Stimulated activated CD4-positive, alpha-beta T cell treated with anti-CD3 and anti-CD28 coated beads, Interleukin-15, amount 100 ng/mL, for 48 hours (primary cell): ENCODE results near the gene SPCS3.
"Not testable (repeated sequence)": the region's sequence is repeated elsewhere in the genome, so short reads cannot be mapped to it uniquely, and the experiment has no call there.

Source experiments
- DNase-seq, 2 donors: peaks; one replicate each; pipeline ENCODE4 v3.0.0-alpha.2; 2020; ENCODE audit warnings: low read depth in 2 of 2

Gene SPCS3

DNA sequence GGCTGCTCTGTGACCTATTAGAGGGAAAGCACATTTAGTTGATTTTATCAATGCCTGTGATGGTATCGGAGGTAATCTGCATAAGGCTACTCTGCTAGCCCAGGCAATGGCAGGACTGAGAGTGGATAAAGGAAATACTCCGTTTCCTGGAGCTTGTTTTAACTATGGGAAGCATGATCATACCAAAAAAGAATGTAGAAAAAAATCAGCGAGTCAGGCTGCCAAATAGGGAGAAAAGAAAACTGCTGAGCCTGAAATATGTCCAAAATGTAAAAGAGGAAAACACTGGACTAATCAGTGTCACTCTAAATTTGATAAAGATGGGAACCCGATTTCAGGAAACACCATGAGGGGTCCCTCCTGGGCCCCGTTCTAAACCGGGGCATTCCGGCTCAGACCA lies 25.6 kb downstream of the SPCS3 start:
- not testable (repeated sequence) for DNase-seq

DNA sequence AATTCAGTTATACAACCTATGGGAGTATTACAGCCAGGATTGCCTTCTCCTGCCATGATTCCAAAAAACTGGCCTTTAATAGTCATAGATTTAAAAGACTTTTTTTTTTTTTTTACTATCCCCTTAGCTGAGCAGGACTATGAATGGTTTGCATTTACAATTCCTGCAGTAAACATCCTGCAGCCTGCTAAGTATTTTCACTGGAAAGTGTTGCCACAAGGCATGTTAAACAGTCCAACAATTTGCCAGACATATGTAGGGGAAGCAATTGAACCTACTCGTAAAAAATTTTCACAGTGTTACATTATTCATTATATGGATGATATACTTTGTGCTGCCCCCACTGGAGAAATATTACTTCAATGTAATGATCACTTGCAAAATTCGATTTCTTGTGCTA lies 27.1 kb downstream of the SPCS3 start:
- DNase-seq: not testable (repeated sequence)

DNA sequence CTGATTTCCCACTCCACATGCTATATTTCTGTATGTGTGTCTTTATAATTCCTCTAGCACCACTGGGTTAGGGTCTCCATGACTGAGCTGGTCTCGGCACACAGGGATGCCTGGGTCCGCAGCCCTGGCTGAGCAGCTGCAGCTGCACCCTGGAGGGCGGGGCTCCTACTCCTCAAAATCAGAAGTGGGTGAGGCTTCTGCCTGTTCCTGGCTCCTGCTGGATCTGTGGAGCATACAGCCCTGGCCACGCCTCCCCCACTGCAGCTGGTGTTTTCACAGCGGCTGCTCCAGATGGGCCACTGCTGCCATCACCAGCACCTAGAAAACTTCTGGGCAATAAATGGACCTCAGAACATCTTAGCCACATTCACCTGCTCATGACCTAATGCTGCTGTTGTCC lies 30.9 kb downstream of the SPCS3 start:
- DNase-seq: no peak

DNA sequence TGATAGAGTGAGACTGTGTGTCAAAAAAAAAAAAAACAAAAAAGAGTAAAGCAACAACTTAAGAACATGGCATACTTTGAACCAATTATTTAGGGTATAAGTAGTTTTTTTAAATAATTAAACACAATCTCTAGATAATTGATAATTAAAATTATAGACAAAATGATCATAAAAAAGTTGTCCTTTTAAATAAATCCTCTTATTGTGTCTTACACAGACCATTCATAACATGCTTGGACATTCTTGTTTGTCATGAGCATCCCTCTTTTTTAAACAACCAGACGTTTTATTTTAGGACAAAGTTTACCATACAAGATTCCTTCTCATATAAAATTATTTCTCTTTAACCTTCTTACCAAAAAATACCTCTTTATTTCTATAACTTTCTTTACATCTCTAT lies 35.1 kb downstream of the SPCS3 start:
- DNase-seq: no peak

DNA sequence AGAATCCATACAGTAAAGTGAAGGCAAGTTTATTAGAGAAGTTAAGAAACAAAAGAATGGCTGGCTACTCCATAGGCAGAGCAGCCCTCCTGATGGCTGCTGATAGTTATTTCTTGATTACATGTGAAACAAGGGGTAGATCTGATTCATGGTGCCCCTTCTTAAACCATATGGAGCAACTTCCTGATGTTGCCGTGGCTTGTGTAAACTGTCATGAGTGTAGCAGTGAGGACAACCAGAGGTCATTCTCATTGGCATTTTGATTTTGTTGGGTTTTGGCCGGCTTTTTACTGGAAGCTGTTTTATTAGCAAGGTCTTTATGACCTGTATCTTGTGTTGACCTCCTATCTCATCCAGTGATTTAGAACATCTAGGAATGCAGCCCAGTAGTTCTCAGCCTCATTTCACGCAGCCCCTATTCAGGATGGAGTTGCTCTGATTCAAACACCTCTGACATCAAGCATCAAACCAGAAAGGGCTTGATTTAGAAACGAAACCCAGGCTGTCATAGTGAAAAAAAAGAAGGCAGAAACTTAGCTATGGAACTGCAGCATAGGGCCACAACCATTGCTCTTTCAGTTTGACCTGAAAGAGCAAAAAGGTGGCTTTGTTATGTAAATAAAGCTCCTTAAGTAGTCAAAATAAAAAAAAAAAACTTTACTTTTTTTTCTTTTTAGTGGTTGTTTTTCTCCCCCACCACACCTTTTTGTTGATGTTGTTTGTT lies 37.8 kb downstream of the SPCS3 start:
- DNase-seq: no peak

DNA sequence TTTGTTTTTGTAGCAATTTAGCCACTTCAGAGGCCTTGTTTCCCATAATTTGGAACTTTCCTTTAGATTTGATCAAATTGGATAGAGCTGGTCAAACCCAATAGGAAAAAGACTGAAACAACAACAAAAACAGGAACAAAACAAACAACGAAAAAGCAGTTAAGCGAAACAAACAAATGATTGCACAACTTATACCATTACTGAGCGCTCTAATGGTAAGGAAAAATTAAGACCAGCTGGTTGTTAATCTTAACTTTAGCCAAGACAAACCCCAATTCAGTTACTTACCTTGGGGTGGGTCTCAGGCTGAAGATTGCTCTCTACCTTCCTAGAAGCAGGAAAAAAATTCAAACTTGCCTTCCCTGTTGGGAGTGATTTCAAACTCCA lies 38.3 kb downstream of the SPCS3 start:
- DNase-seq: no peak

DNA sequence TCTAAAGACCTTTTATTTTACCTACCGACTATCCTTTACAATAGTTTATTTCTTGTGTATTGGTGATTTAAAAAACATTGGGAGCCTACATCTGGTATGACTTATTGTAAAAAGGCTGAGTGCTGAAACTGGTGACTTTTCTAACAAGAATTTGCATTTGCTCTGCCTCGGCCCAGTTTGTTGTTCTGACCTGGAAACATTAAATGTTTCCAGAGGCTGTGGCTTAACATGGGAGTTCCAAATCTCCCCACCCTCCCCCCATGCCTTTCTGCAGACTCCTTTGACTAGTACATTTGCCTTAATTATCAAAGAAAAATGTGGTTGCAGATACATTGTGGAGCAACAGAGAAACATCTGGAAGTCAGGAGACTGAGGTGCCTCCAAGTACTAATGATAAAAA lies 39.8 kb downstream of the SPCS3 start:
- no peak for DNase-seq

DNA sequence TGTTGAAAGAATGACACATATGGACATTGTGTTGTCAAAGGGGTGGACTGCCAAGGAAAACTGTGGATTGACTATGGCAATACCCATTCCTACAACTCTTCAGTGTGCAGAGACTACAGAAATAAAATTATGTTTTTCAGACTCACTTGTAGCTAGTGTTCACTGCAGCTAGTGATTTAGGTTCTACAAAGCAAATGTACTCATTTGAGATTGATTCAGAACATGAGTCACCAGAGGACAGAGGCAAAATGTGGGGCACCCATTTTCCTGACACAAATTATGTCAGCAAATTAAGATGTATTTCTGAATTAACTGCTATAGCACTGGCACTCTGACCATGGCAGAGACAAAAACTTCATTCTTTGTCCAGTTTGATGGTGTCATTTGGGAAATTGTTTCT lies 40.7 kb downstream of the SPCS3 start:
- no peak for DNase-seq

DNA sequence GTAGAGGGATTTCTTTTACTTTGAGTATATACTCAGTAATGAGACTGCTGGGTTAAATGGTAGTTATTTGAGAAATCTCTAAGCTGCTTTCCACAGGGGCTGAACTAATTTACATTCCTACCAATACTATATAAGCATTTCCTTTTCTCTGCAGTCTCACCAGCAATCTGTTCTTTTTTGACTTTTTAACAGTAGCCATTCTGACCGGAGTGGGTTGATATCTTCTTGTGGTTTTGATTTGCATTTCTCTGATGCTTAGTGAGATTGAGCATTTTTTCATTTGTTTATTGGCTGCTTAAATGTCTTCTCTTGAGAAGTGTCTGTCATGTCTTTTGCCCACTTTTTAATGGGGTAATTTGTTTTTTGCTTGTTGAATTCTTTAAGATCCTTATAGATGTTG lies 43.3 kb downstream of the SPCS3 start:
- no peak for DNase-seq

DNA sequence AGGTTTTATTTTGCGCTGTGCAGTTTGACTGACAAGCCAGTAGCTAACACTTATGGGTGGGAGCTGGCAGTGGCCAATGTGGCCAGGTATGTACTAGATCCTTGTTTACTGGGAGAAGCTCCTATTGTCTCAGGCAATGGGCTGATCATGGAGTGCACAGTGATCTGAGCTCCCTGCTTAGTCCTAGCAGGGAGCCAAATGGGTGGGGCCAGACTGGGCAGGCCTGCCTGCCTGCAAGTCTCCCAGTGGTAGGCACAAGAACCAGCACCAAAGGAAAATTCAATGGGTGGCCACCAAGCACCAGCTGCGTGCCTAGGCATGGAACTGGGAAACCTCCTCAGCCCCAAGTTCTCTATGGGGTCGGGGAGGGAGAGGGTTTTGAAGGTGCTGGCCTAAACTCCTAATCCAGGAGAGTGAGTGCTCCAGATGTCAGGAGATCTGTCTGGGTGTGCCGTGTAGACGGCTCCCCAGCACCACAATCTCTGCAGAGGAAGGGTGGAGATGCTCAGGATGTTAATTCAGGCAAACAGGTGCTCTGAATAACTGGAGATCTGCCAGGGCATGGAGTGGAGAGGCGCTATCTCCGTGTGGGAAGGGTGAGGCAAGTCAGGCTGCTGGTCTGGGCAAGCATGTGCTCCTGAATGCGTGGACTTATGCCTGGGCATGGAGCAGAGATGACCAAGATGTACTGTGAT lies 48.2 kb downstream of the SPCS3 start:
- DNase-seq: no peak

DNA sequence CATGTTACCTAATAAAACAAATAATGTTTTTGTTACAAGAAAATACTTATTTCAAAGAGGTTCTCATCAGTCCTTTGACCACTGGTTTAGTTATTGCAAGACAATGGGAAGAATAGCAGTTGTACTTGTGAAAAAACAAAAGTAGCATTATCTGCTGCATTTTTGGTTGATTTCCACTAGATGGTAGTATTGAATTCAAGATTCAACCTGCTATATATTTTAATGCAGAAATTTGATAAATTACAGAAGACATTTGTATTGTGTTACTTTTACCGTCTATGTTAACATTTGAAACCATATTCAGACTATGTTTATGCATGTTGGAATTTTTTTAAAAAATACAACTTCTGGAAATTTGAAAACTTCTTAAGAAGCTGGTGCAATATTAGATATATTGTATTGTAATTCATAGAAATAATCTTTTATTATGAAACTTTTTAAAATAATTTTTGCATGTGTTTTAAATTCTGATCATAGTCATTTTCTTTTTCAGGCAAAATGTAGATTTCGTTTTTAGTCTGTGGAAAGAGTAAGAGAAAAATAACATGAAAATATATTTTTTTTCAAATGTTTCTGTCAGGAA lies 56.4 kb downstream of the SPCS3 start:
- no peak for DNase-seq

DNA sequence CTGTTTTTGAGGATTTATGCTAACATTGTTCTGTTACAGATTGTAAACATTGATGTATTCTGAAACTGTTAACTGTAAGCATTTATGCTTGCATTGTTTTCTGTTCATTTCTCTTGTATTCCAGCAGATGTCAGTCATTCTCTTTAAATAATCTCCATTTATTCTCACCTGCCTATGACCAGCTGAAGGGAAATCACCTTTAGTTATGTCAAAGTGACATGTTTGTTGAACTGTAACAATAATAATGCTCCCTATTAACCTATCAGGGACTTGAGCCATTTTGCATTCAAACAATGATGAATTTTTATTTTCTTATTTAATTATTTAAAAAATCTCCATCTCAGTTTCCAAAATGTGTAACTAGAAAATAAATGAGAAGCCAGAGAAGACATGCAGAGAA lies 58.0 kb downstream of the SPCS3 start:
- DNase-seq: no peak

DNA sequence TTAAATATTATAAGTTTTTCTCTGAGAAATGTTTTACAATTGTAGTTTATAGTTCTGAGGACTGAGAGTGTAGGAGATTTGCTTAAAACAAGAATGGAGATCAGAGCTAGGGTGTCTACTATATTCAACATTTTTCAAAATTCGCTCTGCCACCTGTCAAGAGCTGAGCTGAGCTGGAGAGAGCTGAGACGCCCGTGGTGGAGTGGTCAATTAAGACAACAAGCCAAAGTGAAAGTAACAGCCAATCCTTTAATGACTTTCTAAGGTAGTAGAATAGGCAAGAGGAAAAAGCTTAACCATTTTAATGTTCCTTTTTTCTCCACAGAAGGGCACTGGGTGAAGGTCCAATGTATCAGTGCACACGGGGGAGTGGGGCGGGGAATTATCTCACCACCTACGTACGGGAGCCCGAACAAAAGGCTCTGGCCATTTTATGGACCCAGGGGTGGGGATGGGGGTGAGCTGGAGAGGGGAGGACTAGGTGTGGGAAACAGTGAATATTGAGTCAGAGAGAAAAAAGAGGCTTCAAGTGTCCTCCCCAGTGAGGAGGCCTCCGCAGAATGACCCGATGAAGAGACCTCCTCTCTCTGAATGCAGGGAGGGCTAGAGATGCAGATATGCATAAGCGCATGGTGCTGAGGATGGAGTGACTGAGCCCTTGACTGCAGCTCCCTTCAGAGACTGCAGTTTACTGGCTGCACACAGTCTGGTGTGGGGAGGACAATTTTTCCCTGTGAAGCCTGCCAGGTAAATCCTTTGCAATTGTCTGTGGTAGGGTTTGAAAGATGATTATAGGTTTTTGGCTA lies 60.8 kb downstream of the SPCS3 start:
- no peak for DNase-seq
